Neural progenitor cell (in vitro differentiated cells): ENCODE results near the gene DDX24.

Experiments
- CTCF ChIP-seq: fragments of 200-600 bp; sonication (generic); IDR thresholded peaks from 2 replicates; pipeline ENCODE4 v1.5.1; 2017; ENCODE audit warnings: antibody characterized with exemption, mild to moderate bottlenecking
- EZH2 ChIP-seq: fragments of 200-600 bp; sonication (generic); IDR thresholded peaks from 2 replicates; pipeline ENCODE4 v1.6.1; 2017; ENCODE audit warnings: antibody characterized with exemption, mild to moderate bottlenecking, moderate library complexity

- no peak for TF ChIP-seq CTCF
- TF ChIP-seq EZH2: no peak
Measured at GRCh38 chr14:93998871-93999403, 82.1 kb downstream of the DDX24 start.
